Body of pancreas (tissue), 4 donors: ENCODE data around the gene PHF12. TPM values are rescaled to one million over a fixed set of nuclear protein-coding genes. Genes with fewer than 3 reads are reported as not detected.
A peak's percentile ranks its signal among the peaks of the same experiment; 100 is the strongest.

ENCODE experiments used
- ATAC-seq: fragments of 150-250 bp; one replicate; pipeline ENCODE4 v1.9.1; 2016
- DNase-seq, 4 donors: peaks; one replicate each; pipeline ENCODE4 v3.0.0-alpha.2; 2019
- H3K27ac ChIP-seq, 4 donors: fragments of 200-600 bp; sonication (generic); 1 replicate in 3 of 4; 2 replicates in 1 of 4; pipeline versions ENCODE4 v1.5.1 to v1.6.1; 2016 to 2019; ENCODE audit warnings: mild to moderate bottlenecking in 1 of 4, mixed read lengths in 1 of 4, moderate library complexity in 1 of 4
- H3K27me3 ChIP-seq, 2 donors: fragments of 200-600 bp; sonication (generic); one replicate each; pipeline ENCODE4 v1.6.0; 2016; ENCODE audit warnings: mild to moderate bottlenecking in 1 of 2
- H3K36me3 ChIP-seq, 2 donors: fragments of 200-600 bp; sonication (generic); replicated peaks in 1 of 2; 2 replicates each; pipeline ENCODE4 v1.5.1; 2016; ENCODE audit warnings: low read depth in 2 of 2; ENCODE audit not compliant: insufficient read depth in 1 of 2
- H3K4me1 ChIP-seq: fragments of 200-600 bp; sonication (generic); one replicate; pipeline ENCODE4 v1.6.0; 2016
- H3K4me3 ChIP-seq, 2 donors: fragments of 200-600 bp; sonication (generic); 1 replicate in 1 of 2; 2 replicates in 1 of 2; pipeline ENCODE4 v1.5.1; 2016 to 2019
- H3K9me3 ChIP-seq, 3 donors: fragments of 200-600 bp; sonication (generic); 1 replicate in 2 of 3; 2 replicates in 1 of 3; pipeline ENCODE4 v1.5.1; 2016
- CTCF ChIP-seq, 7 experiments: fragments of 450-650 bp in 4 of 7; fragments of 200-600 bp in 3 of 7; sonication (generic) in 3 of 7; IDR thresholded peaks; one replicate each; pipeline ENCODE4 v1.5.1; 2016 to 2019; ENCODE audit warnings: antibody characterized with exemption in 7 of 7
- POLR2A ChIP-seq, 3 donors: fragments of 450-650 bp; IDR thresholded peaks; one replicate each; pipeline ENCODE4 v1.6.1; 2016; ENCODE audit warnings: antibody characterized with exemption in 3 of 3, mild to moderate bottlenecking in 2 of 3
- WGBS, 2 donors: methylation state at CpG; one replicate each; pipeline ENCODE4 v1.1.5; 2017; 5-methylcytosine and 5-hydroxymethylcytosine counted together
- intact Hi-C: fragments of 100-400 bp; cut with DNase I; formaldehyde crosslinking; loops from one replicate; pipeline ENCODE4 v1.15.1; 2023
- total RNA-seq, 2 donors: library from RNA; depleted of rRNA; stranded (reverse); fragments of >200 nt; gene quantifications; one replicate each; pipeline ENCODE4 v1.1.0, GENCODE V29; 2016

Gene PHF12
- total RNA-seq, 2 donors from 2014 or later, result 22.1 to 56.4 TPM

GRCh38 chr17:28975646-28976045, 24.3 kb upstream of the PHF12 start:
- WGBS, 2 donors, result 53 to 100% methylated on average over 2 to 4 of the region's 5 CpGs
- no peaks in the 10 kb centered on the region for H3K36me3 ChIP-seq
- H3K27me3 ChIP-seq, result no peaks in the 10 kb centered on the region
- intact Hi-C loops, result no loop called here
- H3K9me3 ChIP-seq, result no peaks in the 10 kb centered on the region
- TF ChIP-seq POLR2A (IDR thresholded peaks at IDR 0.05), result no peak
- TF ChIP-seq CTCF (IDR thresholded peaks at IDR 0.05), result no peak
- peaks cover 25% of the 10 kb centered on the region for H3K4me1 ChIP-seq
- no peak for DNase-seq
- no peak for ATAC-seq
- H3K27ac ChIP-seq, result no peak overlapping the region
- no peak overlapping the region for H3K4me3 ChIP-seq

GRCh38 chr17:28975031-28975430, 23.7 kb upstream of the PHF12 start:
- 85% methylated on average over 2 of the region's 2 CpGs; no CpG with 5 or more reads in 1 of the 2 donors for WGBS, 2 donors
- ATAC-seq (no peak), DNase-seq (no peak)
- TF ChIP-seq CTCF (IDR thresholded peaks at IDR 0.05) (no peak), POLR2A (IDR thresholded peaks at IDR 0.05) (no peak)
- intact Hi-C loops, result no loop called here
- no peak overlapping the region for H3K4me3 ChIP-seq
- no peaks in the 10 kb centered on the region for H3K9me3 ChIP-seq
- no peak overlapping the region for H3K27ac ChIP-seq
- no peaks in the 10 kb centered on the region for H3K36me3 ChIP-seq
- peaks cover 28% of the 10 kb centered on the region for H3K4me1 ChIP-seq
- no peaks in the 10 kb centered on the region for H3K27me3 ChIP-seq

- no peaks in the 10 kb centered on the region for H3K9me3 ChIP-seq
- TF ChIP-seq CTCF (IDR thresholded peaks at IDR 0.05) (no peak), POLR2A (IDR thresholded peaks at IDR 0.05) (no peak)
- peaks cover 28% of the 10 kb centered on the region for H3K4me1 ChIP-seq
- ATAC-seq (no peak), DNase-seq (no peak)
- H3K36me3 ChIP-seq, result no peaks in the 10 kb centered on the region
- H3K27me3 ChIP-seq, result no peaks in the 10 kb centered on the region
- intact Hi-C loops, result no loop called here
- no peak overlapping the region for H3K4me3 ChIP-seq
- H3K27ac ChIP-seq, result no peak overlapping the region
- 61 to 77% methylated on average over 2 to 4 of the region's 4 CpGs for WGBS, 2 donors
Measured at GRCh38 chr17:28974451-28974850, 23.1 kb upstream of the PHF12 start.

- ATAC-seq, result no peak
- Histone ChIP-seq H3K36me3 (no peaks in the 10 kb centered on the region), H3K4me3 (no peak overlapping the region), H3K9me3 (no peaks in the 10 kb centered on the region), H3K4me1 (peaks cover 31% of the 10 kb centered on the region), H3K27ac (no peak overlapping the region), H3K27me3 (no peaks in the 10 kb centered on the region)
- 64 to 83% methylated on average over 1 to 2 of the region's 2 CpGs for WGBS, 2 donors
- TF ChIP-seq POLR2A (IDR thresholded peaks at IDR 0.05), result no peak
- no peak for TF ChIP-seq CTCF (IDR thresholded peaks at IDR 0.05)
- intact Hi-C loops, result no loop called here
- peak in 3 of 4 donors; percentile 26 to 49 (median 31) for DNase-seq
Measured at GRCh38 chr17:28973425-28973824, 22.1 kb upstream of the PHF12 start.

- TF ChIP-seq CTCF (IDR thresholded peaks at IDR 0.05) (no peak), POLR2A (IDR thresholded peaks at IDR 0.05) (no peak)
- peaks cover 37% of the 10 kb centered on the region for H3K4me1 ChIP-seq
- intact Hi-C loops, result no loop called here
- H3K27ac ChIP-seq, result no peak overlapping the region
- H3K9me3 ChIP-seq, result no peaks in the 10 kb centered on the region
- no peak for DNase-seq
- ATAC-seq, result no peak
- H3K27me3 ChIP-seq, result no peaks in the 10 kb centered on the region
- H3K36me3 ChIP-seq, result no peaks in the 10 kb centered on the region
- H3K4me3 ChIP-seq, result no peak overlapping the region
- WGBS, 2 donors, result 73 to 81% methylated on average over 10 of the region's 10 CpGs
Measured at GRCh38 chr17:28972437-28972836, 21.1 kb upstream of the PHF12 start.
